ENCODE results near the gene KIAA0930.
"Not testable (repeated sequence)": the region's sequence is repeated elsewhere in the genome, so short reads cannot be mapped to it uniquely, and the experiment has no call there.

KIAA0930 gene

GRCh38 chr22:45262195-45262930 is 21.7 kb upstream of the KIAA0930 start:
- no peak for DNase-seq

GRCh38 chr22:45261407-45262088 is 20.9 kb upstream of the KIAA0930 start:
- DNase-seq: no peak

- not testable (repeated sequence) for DNase-seq
These were observed 19.7 kb upstream of the KIAA0930 start for GRCh38 chr22:45260395-45260759.

- no peak for DNase-seq
These were observed 19.2 kb upstream of the KIAA0930 start for GRCh38 chr22:45259754-45260394.

- DNase-seq: not testable (repeated sequence)
These were observed 17.2 kb upstream of the KIAA0930 start for GRCh38 chr22:45257941-45258340.

- peak; percentile 25 for DNase-seq
These were observed 14.1 kb upstream of the KIAA0930 start for GRCh38 chr22:45254789-45255278.

GRCh38 chr22:45254388-45254787 is 13.7 kb upstream of the KIAA0930 start:
- no peak for DNase-seq

GRCh38 chr22:45253039-45253641 is 12.4 kb upstream of the KIAA0930 start:
- no peak for DNase-seq

GRCh38 chr22:45251825-45252224 is 11.1 kb upstream of the KIAA0930 start:
- no peak for DNase-seq

- DNase-seq: no peak
These were observed 8.3 kb upstream of the KIAA0930 start for GRCh38 chr22:45248832-45249561.

- DNase-seq: no peak
These were observed 5.6 kb upstream of the KIAA0930 start for GRCh38 chr22:45246060-45246985.

- no peak for DNase-seq
These were observed 4.2 kb upstream of the KIAA0930 start for GRCh38 chr22:45244916-45245315.

- no peak for DNase-seq
These were observed 2.1 kb upstream of the KIAA0930 start for GRCh38 chr22:45242778-45243191.

GRCh38 chr22:45240104-45240809 is 437 bp downstream of the KIAA0930 start:
- no peak for DNase-seq

- DNase-seq: no peak
These were observed 1.0 kb downstream of the KIAA0930 start for GRCh38 chr22:45239681-45240051.

GRCh38 chr22:45238957-45239680 is 1.6 kb downstream of the KIAA0930 start:
- no peak for DNase-seq

- no peak for DNase-seq
These were observed 2.4 kb downstream of the KIAA0930 start for GRCh38 chr22:45238076-45238956.

- no peak for DNase-seq
These were observed 3.4 kb downstream of the KIAA0930 start for GRCh38 chr22:45237065-45237990.
